NCI-H2029 (cell line): ENCODE measurements around the gene CEP20.

ENCODE experiments used
- DNase-seq: peaks from one replicate; lab custom pipeline; 2025; lab: John Stamatoyannopoulos, UW

CEP20 gene

DNA sequence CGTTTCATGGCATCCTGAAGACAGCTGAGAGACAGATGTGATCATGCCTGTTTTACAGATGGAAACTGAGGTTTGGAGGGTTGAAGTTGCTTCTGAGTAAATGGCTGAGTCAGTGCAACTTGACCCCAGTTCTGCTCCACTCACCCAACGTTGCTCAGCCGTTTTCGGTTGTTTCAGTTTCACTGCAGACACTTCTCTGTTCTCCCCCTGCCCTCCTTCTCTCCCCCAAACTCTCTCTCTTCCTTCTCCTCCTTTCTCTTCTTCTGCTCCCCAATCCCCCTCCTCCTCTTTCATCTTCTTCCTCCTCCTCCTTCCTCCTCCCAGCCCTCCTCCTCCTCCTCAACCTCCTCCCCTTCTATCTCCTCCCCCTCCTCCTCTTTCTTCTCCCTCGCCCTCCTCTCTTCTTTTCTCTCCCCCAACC lies 9.4 kb upstream of the CEP20 start:
- no peak for DNase-seq

DNA sequence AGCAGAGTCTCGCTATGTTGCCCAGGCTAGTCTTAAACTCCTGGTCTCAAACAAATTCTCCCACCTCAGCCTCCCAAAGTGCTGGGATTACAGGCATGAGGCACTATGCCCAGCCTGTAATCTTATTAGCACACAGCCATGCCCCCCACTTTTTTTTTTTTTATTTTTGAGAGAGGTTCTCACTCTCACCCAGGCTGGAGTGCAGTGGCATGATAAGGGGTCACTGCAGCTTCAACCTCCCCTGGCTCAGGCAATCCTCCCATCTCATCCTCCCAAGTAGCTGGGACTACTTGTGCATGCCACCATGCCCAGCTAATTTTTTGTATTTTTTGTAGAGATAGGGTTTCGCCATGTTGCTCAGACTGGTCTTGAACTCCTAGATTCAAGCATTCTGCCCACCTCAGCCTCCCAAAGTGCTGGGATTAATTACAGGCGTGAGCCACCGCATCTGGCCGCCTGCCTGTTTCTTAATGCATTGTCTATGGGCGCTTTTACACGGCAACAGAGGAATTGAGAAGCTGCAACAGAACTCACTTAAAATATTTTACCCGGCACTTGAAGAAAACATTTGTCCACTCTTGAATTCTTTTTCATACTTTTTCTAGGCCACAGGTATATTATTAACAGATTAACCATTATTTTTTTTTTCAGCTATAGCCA lies 8.8 kb upstream of the CEP20 start:
- DNase-seq = no peak

- no peak for DNase-seq
Observed at GRCh38 chr16:15894571-15895374, 6.4 kb upstream of the CEP20 start.

- no peak for DNase-seq
Observed at GRCh38 chr16:15891508-15891907, 3.1 kb upstream of the CEP20 start.

DNA sequence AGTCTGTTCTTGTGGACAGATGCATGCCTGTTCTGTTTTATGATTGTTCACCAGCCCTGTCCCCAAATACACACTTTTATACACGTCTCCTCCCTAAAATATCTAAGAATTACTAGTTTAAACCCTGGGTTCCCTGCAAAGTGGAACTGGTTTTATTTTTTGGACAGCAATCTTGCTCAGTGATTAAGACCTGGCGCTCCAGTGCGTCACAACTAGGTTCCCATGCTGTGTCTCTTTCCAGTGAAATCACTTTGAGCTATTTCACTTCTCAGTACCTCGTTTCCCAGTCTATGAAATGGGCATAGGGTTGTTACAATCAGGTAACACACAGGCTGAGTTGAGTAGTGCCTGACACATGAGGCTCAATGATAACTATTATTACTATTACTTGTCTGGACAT lies 1.1 kb downstream of the CEP20 start:
- no peak for DNase-seq

DNA sequence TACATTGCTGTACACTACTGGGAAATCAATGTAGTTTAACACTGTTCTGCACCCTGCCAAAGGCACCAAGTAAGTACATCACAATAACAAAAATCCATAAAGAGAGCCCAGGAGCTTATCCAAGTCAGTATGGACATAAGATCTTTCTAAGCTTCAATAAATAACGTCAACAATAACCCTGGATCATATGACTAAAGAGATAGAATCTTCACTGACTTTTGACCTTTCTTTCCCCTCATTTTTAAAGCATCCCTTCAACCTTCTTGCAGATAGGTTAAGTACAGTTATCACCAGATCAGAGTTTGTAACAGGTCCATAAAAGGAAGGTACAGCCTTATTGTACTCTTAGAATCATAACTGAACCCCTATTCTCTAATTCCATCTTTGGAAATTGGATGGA lies 2.3 kb downstream of the CEP20 start:
- DNase-seq = no peak

- DNase-seq = no peak
Observed at GRCh38 chr16:15885560-15886001, 2.8 kb downstream of the CEP20 start.

- no peak for DNase-seq
Observed at GRCh38 chr16:15882563-15882962, 5.8 kb downstream of the CEP20 start.

DNA sequence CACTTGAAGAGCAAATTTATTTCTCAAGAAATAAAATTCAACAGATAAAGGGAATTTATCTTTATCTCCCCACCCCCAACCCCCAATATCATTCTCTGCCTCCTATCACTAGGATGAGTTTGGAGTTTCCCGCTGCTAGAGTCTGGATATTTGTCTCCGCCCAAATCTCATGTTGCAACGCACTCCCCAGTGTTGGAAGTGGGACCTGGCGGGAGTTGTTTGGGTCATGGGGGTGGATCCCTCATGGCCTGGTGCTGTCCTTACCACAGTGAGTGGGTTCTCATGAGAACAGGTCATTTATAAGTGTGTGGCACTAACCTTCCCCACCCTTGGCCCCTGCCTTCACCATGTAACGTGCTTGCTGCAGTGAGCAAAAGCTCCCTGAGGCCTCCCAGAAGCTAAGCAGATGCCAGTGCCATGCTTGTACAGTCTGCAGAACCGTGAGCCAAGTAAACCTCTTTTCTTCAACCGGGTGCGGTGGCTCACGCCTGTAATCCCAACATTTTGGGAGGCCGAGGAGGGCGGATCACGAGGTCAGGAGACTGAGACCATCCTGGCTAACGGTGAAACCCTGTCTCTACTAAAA lies 6.5 kb downstream of the CEP20 start:
- DNase-seq = no peak

- DNase-seq = no peak
Observed at GRCh38 chr16:15880434-15881308, 7.7 kb downstream of the CEP20 start.

DNA sequence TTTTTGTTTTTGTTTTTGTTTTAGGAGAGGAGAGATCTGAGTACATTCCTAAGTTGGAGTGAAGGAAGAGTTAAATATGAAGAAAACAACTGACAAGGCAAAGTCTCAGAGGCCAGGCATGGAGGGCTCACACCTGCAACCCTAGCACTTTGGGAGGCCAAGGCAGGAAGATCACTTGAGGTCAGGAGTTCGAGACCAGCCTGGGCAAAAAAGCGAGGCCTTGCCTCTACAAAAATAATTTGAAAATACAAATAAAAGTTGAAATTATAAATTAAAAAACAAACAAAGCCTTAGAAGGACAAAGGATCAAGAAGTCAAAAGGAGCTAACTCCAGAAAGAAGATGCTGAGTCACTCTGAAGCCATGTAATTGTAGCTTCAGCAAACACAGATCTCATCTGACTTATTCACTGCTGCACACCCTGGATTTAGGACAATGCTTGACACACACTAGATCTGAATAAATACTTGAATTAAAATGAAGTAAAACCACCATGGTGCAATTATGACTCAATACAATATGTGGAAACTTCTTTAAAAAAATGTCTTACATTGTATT lies 9.1 kb downstream of the CEP20 start:
- peak; percentile 16 for DNase-seq

DNA sequence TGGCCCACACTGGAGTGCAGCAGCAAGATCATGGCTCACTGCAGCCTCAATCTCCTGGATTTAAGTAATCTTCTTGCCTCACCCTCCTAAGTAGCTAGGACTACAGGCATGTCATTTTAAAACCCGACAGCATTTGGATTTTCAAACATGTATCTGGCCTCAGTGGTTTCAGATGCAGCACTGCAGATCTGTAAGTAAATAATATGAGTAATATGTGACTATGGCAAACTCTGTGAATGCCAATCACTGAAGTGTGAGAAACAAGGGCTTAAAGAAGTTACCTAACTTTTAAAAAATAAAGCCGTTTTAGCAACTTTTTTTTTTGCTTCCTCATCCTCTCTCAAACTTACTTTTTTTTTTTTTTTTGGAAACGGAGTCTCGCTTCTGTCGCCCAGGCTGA lies 11.9 kb downstream of the CEP20 start:
- no peak for DNase-seq

DNA sequence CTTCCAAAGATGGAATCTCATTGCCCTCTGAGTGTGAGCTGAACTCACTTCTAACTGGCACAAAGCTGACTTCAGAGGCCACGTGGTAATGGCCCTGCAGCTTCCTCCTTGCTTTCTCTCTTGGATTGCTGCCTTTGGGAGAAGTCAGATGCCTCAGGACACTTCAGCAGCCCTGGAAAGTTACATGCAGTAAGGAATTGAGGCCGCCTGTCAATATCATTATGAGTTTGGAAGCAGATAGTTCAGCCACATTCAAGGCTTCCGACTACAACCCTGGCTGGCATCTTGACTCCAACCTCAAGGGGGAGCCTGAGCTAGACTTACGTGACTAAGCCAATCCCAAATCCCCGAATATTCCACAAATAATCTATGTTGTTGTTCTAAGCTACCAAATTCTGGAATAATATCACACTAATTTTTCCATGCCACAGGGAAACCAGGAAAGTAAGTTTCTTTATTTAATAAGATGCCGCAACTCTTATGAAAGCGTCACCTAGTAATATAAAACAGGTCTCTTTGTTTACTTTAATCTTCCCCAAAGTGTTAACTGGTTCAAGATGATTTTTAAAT lies 13.6 kb downstream of the CEP20 start:
- no peak for DNase-seq

- no peak for DNase-seq
Observed at GRCh38 chr16:15873737-15874136, 14.7 kb downstream of the CEP20 start.

GRCh38 chr16:15873301-15873700 lies 15.1 kb downstream of the CEP20 start:
- DNase-seq = no peak

GRCh38 chr16:15870011-15870410 lies 18.4 kb downstream of the CEP20 start:
- no peak for DNase-seq

DNA sequence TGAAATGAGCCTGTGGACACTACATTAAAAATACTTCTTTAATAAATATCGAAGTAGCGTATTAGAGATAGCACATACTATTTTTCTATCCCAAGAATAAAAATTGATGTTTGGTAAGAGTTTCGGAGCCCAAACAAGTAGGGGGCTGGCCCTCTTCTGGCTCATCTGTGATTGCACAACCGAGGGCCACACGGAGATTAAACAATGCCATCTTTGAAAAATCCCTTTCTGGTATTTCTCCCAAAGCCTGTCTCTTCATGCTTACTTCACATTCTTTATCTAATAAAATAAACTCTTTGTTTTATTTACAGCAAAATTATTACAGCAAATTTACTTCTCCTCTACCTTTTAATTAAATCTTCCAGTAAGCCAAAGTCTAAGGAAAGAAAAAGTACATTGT lies 22.0 kb downstream of the CEP20 start:
- no peak for DNase-seq

DNA sequence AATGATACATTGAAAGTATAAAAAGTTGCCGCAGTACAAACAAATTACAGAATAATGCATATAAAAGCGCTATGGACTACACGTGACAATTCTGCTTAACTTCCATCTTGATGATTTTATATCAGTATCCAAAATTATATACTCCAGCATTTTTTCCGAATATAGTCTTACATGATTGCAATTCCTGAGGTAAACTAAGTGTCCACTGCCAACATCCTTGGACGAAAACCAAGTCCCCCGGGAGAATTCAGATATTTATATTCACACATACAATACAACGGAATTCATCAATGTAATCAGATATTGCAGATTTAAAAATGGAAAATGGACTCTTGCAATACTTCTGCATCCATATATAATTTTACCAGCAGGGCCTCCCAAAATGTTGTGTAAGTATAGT lies 22.7 kb downstream of the CEP20 start:
- DNase-seq = no peak

GRCh38 chr16:15864939-15865338 lies 23.5 kb downstream of the CEP20 start:
- DNase-seq = no peak

- no peak for DNase-seq
Observed at GRCh38 chr16:15861996-15862395, 26.4 kb downstream of the CEP20 start.

- DNase-seq = no peak
Observed at GRCh38 chr16:15858921-15859668, 29.3 kb downstream of the CEP20 start.
